ENCODE measurements around the gene UNC13D.

GRCh38 chr17:75783069-75783783, 61.0 kb downstream of the UNC13D start:
- TF ChIP-seq YY1 (IDR thresholded peaks at IDR 0.05; ENCODE audit: insufficient read depth, insufficient read length) (no peak), ZNF274 (IDR thresholded peaks at IDR 0.05; ENCODE audit: low read depth, low read length) (no peak)
